ENCODE measurements around the gene WDR90.

Gene WDR90

DNA sequence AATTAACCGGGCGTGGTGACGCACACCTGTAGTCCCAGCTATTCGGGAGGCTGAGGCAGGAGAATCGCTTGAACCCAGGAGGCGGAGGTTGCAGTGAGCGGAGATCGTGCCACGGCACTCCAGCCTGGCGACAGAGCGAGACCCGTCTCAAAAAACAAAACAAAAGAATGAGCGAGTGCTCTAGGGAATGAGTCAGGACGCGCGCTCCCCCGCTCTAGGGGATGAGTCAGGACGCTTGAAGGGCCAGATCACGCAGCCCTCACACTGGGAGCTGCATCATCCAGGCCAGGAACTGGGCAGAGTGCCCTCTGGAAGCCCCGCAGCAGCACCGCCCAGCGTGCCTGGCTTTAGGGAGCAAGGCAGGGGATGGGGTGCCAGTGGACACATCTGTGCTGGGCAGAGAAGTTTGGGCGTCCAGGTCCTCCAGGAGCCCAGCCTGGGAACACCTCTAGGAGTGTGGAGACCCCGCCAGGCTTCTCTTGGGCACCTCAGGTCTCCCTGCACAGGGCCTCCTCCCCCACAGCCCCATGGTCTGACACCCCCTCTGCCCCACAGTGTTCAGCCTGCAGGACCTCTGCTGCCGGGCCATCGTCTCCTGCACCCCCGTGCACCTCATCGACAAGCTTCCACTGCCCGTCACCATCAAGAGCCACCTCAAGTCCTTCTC, 22.2 kb upstream of the WDR90 start:
- DNase-seq, result peak; percentile 40

DNA sequence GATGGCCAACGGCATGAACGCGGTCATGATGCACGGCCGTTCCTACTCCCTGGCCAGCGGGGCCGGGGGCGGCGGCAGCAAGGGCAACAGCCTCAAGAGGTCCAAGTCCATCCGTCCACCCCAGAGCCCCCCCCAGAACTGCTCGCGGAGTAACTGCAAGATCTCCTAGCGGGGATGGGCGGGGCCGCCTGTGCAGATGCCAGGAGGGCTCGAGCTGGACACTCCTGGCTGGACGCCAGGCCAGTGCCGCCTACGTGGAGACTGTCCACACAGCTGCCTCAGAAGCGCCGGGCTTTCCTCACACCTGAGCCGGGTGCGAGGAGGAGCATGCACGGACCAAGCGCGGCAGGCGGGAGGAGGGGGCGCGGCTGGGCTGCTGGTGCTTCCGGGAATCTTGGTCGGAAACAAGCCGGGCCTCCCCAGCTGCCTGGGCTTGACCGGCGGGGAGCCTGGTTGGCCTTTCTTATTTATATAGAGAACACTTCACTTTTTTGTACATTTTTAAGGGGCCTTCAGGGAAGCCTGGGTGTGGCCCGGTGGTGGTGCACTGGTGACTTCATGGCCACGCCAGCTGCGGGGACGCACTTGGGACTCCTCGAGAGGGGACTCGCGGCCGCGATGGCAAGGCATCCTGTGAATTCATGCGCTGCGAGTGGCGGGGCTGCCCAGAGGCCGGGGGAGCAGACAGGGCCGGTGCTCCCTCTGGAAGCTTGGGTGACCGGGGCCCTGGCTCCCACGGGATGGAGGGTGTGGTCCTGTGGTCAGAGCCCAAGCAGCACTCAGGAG, 21.5 kb upstream of the WDR90 start:
- peak; percentile 83 for DNase-seq

DNA sequence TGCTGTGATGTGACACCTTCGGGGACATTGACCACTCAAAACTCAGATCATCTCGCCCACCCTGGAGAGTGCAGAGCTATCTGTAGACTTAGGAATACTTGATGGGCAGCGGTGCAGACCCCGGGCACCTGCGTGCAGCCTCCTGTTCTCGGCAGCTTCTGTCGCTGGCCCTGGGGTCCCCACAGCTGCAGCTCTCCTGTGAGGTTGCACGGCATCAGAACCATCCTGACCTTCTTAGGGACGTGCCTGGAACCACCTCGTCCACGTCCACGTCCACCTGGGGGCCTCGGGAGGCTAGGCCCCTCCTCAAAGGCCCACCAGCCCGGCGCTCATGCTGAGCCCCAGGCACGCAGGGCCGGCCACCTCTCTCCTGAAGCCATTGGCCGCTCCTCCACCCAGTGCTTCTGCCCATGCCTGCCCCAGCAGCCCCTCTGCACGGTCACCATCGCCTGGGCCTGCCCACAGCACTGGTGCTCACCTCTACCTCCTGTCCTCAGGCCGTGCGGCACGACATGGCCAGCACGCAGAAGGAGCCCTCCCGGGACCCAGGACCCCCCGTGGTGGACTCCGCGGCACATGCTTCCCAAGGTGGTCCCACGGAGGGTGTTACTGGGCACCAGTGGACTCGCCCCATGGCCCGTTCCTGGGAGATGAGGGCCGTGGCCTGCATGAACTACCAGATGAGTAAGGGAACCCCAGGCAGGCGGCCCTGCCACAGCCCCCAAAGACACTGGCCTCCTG, 20.7 kb upstream of the WDR90 start:
- DNase-seq, result no peak

DNA sequence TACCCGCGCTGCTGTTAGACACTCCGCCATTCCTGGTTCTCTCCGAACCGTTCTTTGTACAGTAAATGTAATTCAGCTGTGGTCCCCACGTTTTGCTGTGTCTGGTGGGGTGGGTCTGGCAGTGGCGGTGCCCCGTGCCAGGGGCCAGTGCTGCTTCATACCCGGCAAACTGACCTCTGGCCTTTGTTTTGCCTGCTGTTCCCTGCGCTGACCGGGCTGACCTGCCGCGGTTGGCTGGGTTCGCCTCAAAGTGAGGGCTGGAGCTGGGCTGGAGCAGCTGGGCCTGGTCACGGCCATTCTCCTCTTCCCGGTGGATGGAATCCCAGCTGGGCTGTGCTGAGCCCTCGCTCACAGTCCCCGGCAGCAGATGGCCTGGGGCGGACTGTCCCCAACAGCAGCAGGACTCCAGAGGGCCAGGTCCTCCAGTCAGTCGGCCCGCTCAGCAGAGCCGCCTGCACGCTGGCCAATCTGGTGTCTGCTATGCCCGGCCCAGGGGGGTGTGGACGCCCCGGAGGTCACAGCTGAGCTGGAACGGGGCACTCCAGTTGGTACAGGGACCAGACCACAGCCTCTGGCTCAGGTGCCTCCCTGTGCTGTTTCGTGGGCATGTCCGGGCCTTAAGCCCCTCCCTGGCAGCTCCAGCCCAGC, 19.9 kb upstream of the WDR90 start:
- DNase-seq, result no peak

DNA sequence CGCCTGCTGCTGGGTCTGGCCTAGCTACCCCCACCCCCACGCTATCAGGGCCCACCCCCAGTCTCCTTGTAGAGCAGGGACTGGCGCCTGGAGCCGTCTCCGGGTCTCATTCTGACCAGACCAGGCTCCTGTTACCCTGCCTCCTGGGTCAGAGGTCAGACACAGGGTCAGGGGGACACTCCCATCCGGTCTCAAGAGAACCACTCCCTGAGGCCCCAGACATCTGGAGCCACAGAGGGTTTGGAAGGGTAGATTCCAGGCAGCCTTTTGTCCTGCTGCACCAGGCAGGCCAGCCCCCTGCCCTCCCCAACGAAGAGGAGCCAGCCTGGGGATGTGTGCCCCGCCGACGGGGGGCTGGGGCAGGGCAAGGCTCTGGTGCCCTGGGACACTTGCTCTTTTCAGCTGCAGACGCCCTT, 19.3 kb upstream of the WDR90 start:
- DNase-seq, result no peak

DNA sequence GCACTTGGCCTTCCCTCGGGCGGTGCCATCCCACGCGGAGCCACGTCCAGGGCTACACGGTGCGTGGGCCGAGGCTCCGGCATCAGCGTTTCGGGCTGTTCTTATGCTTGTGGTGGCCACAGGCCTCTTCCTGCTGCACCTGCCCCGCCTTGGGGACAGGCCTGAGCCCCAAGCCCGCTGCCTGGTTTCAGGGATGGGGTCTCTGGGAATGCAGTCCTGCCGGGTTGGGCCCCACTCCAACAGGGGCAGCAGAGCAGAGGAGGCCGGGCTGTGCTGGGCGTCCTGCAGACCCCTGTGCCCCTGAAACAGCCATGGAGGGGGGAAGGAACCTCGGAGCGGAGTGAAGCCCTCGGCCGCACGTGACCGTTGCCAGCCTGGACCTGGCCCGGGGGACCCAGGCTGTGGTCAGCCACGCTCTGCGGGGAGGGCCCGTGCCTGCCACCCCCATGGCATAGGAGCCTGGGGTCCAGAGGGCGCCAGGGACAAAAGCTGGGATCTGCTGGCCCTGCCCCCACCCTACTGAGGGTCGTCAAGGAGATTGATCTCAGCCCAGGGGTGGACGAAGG, 18.8 kb upstream of the WDR90 start:
- DNase-seq, result no peak

DNA sequence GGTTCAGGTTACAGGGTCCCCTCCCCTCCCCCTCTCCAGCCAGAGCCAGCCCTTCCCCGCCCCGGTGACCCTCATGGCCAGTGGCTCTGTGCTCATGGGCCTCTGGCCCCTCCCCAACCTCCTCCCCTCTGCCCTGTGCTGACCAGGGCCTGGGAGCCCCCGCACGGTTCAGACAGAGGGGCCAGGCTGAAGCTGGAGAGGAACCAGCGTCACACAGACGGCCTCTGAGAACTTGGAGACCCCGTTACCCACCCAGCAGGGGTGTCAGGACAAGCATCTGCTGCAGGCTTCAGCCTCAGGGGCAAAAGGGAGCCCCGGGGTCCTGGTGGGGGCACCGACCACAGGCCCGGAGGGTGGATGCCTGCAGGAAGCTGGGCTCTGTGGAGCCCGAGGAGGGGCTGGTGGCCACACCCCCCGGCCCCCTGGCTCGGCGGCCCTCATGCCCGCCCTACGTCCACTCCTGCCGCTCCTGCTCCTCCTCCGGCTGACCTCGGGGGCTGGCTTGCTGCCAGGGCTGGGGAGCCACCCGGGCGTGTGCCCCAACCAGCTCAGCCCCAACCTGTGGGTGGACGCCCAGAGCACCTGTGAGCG, 18.3 kb upstream of the WDR90 start, which contains the start of gene WFIKKN1:
Gene WFIKKN1 (plus strand): TSS at position 171 of the 591 bp plus-strand sequence. CDS start 269 bp downstream, at position 440.
- no peak for DNase-seq

DNA sequence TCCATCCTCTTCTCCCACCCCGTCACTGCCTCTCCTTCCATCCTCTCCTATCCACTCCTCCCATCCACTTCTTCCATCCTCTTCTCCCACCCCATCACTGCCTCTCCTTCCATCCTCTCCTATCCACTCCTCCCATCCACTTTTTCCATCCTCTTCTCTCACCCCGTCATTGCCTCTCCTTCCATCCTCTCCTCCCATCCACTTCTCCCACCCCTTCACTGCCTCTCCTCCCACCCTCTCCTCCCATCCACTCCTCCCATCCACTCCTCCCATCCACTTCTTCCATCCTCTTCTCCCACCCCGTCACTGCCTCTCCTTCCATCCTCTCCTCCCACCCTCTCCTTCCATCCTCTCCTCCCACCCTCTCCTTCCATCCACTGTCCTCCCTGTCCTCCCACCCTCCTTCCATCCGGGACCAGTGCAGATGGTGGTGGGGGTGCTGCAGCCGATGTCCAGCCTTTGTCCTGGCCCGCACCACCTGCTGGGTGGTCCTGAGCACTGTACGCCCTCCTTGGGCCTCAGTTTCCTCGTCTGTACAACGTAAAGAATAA, 17.3 kb upstream of the WDR90 start:
- no peak for DNase-seq

DNA sequence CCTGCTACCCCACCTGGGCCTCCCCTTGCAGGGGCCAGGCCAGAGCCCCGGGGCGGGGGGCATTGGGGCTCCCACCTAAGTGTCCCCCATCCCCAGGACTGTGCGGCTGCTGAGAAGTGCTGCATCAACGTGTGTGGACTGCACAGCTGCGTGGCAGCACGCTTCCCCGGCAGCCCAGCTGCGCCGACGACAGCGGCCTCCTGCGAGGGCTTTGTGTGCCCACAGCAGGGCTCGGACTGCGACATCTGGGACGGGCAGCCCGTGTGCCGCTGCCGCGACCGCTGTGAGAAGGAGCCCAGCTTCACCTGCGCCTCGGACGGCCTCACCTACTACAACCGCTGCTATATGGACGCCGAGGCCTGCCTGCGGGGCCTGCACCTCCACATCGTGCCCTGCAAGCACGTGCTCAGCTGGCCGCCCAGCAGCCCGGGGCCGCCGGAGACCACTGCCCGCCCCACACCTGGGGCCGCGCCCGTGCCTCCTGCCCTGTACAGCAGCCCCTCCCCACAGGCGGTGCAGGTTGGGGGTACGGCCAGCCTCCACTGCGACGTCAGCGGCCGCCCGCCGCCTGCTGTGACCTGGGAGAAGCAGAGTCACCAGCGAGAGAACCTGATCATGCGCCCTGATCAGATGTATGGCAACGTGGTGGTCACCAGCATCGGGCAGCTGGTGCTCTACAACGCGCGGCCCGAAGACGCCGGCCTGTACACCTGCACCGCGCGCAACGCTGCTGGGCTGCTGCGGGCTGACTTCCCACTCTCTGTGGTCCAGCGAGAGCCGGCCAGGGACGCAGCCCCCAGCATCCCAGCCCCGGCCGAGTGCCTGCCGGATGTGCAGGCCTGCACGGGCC, 16.5 kb upstream of the WDR90 start:
- DNase-seq, result no peak

DNA sequence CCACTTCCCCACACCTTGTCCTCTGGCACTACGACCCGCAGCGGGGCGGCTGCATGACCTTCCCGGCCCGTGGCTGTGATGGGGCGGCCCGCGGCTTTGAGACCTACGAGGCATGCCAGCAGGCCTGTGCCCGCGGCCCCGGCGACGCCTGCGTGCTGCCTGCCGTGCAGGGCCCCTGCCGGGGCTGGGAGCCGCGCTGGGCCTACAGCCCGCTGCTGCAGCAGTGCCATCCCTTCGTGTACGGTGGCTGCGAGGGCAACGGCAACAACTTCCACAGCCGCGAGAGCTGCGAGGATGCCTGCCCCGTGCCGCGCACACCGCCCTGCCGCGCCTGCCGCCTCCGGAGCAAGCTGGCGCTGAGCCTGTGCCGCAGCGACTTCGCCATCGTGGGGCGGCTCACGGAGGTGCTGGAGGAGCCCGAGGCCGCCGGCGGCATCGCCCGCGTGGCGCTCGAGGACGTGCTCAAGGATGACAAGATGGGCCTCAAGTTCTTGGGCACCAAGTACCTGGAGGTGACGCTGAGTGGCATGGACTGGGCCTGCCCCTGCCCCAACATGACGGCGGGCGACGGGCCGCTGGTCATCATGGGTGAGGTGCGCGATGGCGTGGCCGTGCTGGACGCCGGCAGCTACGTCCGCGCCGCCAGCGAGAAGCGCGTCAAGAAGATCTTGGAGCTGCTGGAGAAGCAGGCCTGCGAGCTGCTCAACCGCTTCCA, 15.7 kb upstream of the WDR90 start:
- no peak for DNase-seq

DNA sequence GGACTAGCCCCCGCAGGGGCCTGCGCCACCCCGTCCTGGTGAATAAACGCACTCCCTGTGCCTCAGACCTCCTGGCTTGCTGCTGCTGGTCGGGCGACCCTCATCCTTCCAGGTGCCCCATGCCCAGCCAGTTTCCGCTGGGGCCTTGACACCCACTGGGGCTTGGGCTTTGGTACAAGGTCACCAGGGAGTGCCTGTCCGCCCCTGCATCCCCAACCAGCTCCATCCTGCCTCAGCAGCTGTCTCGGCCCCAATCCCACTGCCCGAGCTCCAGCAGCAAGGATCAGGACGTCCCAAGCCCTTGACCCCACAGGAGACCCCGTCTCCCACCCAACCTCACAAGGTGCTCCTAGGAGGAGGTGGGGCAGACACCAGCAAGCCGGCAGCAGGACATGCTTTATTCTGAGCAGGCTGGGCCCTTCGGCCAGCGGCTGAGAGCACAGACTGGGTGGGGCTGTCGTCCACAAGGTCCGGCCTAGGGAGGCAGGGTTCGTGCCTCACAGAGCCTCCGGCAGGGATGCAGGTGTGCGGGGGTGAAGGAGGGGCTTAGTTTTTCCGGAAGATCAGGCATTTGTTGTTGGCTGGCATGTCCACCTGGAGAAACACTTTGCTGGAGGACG, 15.0 kb upstream of the WDR90 start:
- no peak for DNase-seq

DNA sequence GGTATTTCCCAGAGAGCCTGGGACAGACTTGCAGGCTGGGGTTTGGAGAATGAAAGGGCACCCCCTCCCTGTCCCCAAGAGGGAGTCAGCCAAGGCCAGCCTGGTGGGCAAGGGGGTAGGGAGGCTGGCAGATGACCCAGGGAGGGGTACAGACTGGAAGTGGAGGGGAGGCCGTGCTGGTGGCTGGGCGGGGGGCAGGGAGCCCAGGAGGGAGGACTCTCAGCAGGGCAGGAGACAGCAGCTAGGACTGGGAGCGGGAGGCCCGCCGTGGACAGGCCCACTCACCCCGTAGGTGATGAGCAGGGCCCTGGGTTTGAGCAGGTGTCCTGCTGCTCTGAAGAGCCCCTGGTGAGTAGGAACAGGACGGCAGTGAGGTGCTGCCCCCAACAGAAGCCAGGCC, 14.2 kb upstream of the WDR90 start:
- DNase-seq, result no peak

DNA sequence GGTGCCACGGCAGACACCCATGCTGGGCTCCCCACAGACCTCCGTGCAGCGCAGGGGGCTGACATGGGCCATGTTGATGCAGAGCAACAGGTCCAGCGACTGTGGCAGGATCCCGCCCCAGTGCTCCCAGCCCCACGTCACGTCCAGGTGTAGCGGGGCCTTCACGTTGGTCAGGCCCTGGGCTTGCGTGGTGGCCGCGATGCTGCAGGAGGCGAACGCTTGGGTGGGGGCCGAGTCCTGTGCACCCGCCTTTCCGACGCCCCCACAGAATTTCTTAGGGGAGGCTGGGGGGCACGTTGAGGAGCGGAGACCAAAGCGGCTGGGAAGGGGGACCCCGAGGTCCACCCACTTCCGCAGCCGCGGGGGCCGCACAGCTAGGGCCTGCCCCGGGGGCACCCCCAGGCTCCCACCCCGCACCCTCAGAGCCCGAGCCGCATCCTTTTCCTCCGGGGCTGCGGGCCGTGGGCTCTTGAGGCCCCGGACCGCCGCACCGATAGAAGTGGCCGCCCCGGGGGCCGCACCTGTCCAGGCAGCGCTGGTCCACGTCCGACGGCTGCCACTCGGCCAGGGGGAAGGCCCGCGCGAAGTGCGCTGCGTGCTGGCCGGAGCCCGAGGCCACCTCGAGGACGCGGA, 13.5 kb upstream of the WDR90 start:
- DNase-seq, result no peak

DNA sequence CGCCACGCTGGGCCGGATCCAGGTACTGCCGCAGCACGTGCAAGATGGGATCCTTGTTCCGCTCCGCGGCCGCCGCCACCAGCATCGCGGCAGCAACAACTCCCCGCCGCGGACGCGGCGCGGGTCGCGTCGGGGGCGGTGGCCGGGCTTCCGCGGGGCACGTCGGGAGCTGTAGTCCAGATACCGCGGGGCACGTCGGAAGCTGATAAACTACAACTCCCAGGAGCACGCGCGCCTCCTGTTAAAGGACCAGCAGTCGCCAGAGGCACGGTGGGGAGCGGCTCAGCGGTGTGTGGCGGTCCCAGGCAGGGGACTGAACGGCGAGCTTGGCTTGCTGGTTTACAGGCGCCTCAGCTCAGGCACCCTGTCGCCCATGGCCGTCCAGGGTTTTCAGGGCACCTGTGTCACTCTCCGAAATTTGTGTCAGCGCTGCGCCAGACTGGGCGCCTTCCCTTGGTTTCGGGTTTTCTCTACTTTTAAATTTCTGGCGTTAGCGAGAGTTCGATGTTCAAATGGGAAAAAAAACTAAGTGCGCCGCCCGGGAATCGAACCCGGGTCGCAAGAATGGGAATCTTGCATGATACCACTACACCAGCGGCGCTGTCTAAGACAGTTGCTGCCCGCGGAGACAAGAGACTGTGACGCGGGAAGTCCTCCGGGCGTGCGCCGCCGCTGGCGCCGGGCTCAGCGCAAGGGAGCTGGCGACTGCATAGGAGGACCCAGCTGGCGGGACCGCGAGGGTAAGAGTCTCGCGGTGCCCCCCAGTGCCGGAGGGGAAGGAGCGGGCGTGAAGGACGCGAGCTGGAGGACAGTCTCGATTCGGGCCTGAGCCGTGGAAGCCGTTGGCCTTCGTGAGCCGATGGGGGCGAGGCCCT, 12.7 kb upstream of the WDR90 start, which contains the start of gene METTL26:
Gene METTL26 (minus strand): TSS at position 100 of the 875 bp plus-strand sequence. CDS start 15 bp downstream, at position 85.
- peak; percentile 76 for DNase-seq

DNA sequence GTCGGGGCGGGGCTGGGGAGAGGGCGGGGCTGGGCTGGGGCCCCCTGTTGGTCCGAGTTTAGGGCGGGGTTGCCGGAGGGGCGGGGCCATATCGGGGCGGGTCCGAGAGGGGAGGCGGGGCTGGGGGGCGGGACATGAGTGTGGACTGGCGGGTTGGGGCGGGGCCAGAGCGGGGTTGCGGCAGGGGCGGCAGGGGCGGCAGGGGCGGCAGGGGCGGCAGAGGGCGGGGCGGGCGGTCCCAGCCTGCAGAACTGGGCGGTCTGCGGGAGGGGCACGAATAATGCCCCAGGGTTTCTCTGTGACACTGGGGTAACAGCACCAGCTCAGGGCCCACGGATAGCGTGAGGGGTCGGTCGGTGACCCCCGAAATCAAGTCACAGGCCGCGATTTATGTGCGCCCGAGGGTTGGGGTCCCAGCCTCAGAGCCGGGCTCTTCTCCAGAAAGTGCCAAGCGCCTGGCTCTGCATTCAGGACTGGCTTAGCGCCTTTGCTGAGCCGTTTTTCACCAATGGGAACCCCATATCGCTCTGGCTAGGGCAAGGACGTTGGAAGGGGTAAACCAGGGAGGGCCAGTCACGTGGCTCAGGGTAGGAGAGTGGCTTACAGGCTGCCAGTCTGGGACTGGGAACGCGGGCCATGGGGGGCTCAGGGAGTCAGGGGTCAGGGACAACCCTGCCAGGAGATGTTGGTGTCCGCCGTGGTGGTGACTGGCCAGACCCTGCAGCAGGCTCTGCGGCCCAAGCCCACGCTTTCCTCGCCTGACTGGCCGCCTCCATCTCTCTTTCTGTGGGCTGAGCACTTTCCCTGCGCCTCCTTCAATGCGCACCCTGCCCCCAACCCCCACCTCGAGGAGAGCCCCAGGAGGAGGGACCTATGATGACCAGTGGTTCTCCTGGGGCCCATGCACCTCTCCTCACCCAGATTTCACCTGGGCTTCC, 11.8 kb upstream of the WDR90 start:
- DNase-seq, result no peak

DNA sequence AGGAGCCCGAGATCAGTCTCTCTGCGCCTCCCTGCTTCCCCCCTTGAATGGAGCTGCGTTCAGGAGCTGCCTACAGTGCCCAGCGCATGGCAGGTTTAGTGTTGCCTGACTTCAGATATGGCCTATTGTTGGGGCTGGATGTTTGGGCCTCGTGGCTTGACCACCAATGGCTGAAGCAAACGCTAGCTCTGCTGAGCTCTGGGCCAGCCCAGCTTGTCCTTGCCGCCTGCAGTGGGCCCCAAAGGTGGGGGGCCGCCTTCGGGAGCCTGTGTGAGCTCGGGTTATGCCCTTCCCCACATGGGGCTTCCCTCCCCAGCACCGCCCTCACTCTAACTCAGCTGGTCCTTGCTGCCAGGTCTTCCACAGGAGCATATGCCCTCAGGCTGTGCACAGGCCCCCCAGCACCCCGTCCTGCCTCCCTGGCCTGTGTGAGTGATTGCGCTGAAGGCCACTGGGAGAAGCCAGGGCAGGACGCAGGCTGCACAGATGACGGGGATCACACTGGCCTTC, 11.1 kb upstream of the WDR90 start:
- no peak for DNase-seq

DNA sequence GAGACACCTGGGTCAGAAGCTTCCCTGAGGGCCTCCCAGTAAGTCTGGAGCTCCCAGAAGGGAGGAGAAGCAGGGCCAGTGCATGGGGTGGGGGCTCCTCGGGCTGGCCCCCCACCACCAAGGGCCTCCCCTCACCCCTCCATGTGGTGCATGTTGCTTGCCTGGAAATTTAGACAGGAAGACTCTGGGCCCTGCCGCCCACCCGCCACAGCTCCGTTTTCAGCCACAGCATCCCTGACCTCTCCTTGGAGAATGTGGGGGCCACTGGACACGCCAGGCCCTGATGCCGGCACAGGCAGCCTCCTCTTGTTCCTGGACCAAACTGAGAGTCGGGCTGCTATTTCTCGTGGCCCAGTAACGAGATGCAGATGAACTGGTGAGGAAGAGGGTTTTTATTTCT, 10.3 kb upstream of the WDR90 start:
- DNase-seq, result no peak

Data from SHP77 treated with DMSO at 0.1 percent for 48 hours (cell line).